Testis (tissue), 2 donors: ENCODE measurements around the gene ALCAM.

Experiments
- CTCF ChIP-seq, 3 experiments: fragments of 450-650 bp in 2 of 3; fragments of 200-600 bp in 1 of 3; sonication (generic) in 1 of 3; IDR thresholded peaks; one replicate each; pipeline ENCODE4 v1.5.1; 2016 to 2019; ENCODE audit warnings: antibody characterized with exemption in 3 of 3, mild to moderate bottlenecking in 2 of 3, moderate library complexity in 1 of 3
- POLR2A ChIP-seq: fragments of 450-650 bp; IDR thresholded peaks from one replicate; pipeline ENCODE4 v1.6.1; 2017; ENCODE audit warnings: antibody characterized with exemption, mild to moderate bottlenecking, moderate library complexity

DNA sequence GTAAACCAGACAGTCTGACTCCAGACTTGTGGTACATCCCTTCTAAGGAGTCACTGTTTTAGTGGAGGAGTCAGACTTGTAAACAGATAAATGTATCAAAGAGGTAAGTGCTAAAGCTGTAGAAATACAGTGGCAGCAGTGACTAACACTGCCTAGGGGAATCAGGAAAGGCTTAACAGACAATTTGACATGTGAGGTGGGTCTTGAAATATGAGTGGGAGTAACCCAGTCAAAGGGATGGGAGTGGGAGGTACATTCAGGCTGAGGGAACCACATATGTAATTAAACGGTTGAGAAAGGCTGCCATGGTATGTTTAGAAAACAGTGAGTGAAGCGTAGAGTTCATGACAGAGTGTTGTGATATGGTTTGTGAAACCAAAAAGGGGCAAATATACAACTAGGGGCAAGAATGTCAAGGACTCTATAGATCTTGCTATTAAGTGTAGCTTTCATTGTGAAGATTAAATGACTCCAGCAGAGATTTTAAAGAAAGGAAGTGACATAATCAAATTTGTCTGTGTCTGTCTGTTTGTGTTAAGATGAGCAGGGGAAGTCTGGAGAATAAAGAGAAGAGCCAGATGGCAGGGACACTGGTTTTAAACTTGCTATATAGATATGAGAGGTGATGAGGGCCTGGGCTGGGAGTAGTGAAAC, 11.2 kb upstream of the ALCAM start:
- TF ChIP-seq CTCF (IDR thresholded peaks at IDR 0.05) (no peak), POLR2A (no peak)
